CD4-positive, alpha-beta T cell treated with Interleukin-17A for 4 hours (primary cell): Measurements from ENCODE around the gene HSPA8.

ENCODE experiments used
- DNase-seq: peaks from one replicate; pipeline ENCODE4 v3.0.0-alpha.2; 2020; ENCODE audit warnings: mixed read lengths

Gene HSPA8

GRCh38 chr11:123046473-123047259, 15.3 kb downstream of the HSPA8 start:
- DNase-seq: no peak

DNA sequence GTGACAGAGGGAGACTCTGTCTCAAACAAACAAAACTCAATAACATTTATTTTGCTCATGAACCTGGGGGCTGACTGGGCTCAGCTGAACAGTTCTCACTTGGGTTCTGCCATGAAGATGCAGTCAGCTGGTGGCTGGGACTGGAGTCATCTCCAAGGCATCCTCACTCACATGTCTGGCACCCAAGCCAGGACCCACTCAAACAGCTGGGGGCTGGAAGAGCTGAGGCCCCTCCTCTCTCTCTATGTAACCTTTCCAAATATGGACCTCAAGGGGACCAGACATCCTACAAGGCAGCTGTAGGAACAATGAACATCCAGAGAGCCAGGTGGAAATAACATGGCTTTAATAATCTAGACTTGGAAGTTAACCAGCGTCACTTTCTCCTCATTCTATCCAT, 16.8 kb downstream of the HSPA8 start:
- no peak for DNase-seq

GRCh38 chr11:123041185-123041584, 20.8 kb downstream of the HSPA8 start:
- no peak for DNase-seq

- DNase-seq: no peak
Observed at GRCh38 chr11:123040111-123040432, 21.9 kb downstream of the HSPA8 start.

DNA sequence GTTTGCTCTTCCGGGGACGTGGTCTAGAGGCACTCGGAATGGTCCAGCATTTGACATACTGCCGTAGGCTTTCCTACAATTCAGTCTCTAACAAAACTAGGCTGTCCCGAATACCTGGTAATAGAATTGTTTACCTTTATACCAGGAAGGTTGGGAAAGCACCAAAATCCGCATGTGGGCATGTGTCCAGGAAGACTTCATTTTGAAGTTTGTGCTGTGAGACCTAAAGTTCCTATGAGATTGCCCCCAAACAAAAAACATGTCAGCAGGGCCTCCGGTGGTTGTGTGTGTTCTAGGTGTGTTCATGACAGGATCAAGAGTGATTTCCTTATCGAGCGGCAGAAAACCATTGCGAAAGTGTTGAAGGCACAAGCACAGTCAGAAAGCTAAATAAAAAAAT, 26.1 kb downstream of the HSPA8 start:
- DNase-seq: no peak

DNA sequence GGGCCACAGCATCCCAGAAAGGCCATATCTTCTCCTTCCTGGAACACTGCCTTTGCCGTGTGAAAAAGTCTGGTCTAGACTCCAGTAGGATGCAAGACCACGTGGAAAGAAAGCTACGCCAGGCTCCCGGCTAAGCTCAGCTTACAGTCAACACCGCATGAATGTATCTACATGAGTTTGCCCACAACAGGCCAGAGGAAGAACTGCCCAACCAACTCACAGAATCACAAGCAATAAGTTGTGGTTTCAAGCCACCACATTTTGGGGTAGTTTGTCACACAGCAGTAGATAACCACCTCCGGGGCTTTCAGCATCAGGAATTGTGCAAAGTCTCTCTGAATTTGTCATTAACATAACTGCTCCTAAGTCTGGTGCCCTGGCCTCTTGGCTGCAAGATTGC, 27.3 kb downstream of the HSPA8 start:
- DNase-seq: no peak

DNA sequence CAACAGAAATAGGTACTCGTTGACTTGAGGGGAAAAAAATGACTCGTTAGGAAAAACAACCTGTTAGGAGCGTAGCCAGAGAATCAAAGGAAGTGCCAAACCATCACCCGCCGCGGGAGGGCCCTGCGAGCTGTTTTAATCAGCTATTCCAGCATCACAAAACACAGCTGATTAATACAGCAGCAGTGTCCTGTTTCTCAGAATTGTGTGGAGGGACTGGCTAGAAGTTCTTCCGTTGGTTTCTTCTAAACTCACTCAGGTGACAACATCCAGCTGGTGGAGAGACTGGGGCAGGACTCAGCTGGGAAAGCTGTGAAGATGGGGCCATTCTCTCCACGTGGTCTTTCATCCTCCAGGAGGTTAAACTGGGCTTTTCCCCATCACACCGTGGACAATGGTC, 28.0 kb downstream of the HSPA8 start:
- DNase-seq: peak; percentile 23

GRCh38 chr11:123030517-123030916, 31.4 kb downstream of the HSPA8 start:
- DNase-seq: no peak

- DNase-seq: peak; percentile 41
Observed at GRCh38 chr11:123020968-123021367, 41.0 kb downstream of the HSPA8 start.

DNA sequence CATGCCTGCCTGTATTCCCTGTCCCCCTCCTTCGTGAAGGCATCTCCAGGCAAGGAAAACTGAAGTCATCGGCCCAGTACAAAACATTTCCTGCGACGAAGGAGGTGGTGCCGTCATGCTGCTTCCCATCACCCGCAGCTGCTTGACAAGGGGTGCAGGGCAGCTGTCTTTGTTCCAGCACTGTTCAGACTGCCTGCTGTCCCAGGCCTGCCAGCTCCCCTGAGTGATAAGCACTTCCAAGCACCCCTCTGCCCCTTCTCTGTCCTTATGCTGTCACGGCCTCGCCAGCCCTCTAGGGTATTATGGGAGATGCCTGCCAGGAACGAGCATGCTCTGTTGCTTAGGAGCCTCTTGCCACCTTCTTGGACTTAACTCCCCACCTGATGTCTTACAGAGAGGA, 43.2 kb downstream of the HSPA8 start:
- no peak for DNase-seq

GRCh38 chr11:123011510-123011909, 50.4 kb downstream of the HSPA8 start:
- DNase-seq: no peak
